GM19438 (cell line): Measurements from ENCODE around the gene AP2A1.
A peak's percentile ranks its signal among the peaks of the same experiment; 100 is the strongest.
"Not testable (repeated sequence)": the region's sequence is repeated elsewhere in the genome, so short reads cannot be mapped to it uniquely, and the experiment has no call there.

ENCODE experiments used
- ATAC-seq: cut with Tn5 transposase; IDR thresholded peaks from one replicate; pipeline ENCODE4 v1.9.1; 2021; ENCODE audit warnings: low read depth; ENCODE audit not compliant: unreplicated experiment

The AP2A1 gene

DNA sequence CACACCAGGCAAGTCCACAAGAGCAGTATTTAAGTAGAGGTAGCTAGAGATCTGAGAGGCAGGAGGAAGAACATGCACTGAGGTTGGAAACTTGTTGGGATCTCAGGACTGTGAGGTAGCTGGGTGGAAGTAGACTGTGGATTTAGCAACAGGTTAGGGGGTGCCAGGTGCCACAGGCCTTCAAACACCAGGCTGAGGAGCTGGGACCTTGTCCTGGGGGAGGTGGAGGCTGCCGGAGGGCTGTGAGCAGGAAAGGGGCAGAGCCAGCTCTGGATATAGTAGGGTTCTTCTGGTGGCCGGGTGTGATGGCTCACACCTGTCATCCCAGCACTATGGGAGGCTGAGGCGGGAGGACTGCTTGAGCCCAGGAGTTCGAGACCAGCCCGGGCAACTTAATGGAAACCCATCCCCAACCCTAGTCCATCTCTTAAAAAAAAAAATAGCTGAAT, 43.2 kb downstream of the AP2A1 start:
- ATAC-seq, result no peak

- ATAC-seq, result no peak
Measured at GRCh38 chr19:49811328-49811727, 44.5 kb downstream of the AP2A1 start.

GRCh38 chr19:49812452-49812996, 45.7 kb downstream of the AP2A1 start:
- ATAC-seq, result no peak

DNA sequence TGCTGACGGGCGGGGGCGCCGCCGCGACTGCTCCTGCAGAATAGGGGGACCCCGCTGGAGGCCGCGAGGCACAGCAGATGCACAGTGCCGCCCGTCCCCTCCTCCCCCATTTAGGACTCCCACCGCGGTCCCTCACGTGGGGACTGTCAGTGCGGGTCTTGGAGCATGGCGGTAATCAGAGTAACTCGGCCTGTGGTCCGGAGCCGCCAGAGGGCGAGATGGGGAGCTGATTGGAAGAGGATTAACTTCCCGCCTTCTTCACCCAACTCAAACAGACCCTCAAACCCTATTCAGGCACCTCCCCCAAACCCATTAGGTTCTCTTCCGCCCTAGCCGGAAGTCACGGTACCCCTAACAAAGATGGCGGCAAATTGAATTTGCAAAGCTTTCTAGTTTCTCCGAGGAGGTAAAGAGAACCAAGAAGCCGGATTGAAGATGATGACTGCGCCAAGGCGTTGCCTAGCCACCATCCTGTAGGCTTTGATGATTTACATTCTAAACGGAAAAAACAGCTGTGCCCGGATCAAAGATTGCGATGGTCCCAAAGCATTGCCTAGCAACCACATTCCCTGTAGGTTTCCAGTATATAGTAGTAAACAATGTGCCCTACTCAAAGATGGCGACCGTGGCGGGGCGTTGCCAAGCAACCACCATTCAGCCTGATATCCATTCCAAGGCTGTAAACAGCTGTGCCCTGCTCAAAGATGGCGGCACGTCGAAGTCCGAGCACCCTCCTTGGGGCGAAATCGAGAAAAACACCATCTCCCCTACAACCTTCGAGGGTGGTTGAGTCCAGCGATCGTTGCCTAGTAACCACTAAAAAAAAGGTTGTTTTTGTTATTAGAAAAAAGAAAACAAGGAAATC, 46.4 kb downstream of the AP2A1 start, which contains the start of gene FUZ:
TSS of gene FUZ (minus strand) at position 296 of the 865 bp plus-strand sequence. CDS start at position 110, 186 bp downstream.
- ATAC-seq, result no peak

- no peak for ATAC-seq
Measured at GRCh38 chr19:49814010-49814409, 47.2 kb downstream of the AP2A1 start.

GRCh38 chr19:49816590-49816989, 49.8 kb downstream of the AP2A1 start:
- no peak for ATAC-seq

GRCh38 chr19:49817964-49818648, 51.3 kb downstream of the AP2A1 start, which contains the start of gene MED25:
TSS of gene MED25 (plus strand) at chr19:49818289. CDS start at chr19:49818342, 53 bp downstream.
- peak; percentile 54 for ATAC-seq

GRCh38 chr19:49818649-49819370, 52.0 kb downstream of the AP2A1 start:
- ATAC-seq, result no peak

- ATAC-seq, result not testable (repeated sequence)
Measured at GRCh38 chr19:49819452-49820115, 52.8 kb downstream of the AP2A1 start.

GRCh38 chr19:49820125-49820524, 53.3 kb downstream of the AP2A1 start:
- no peak for ATAC-seq

GRCh38 chr19:49823472-49823871, 56.7 kb downstream of the AP2A1 start:
- ATAC-seq, result no peak

GRCh38 chr19:49824662-49825061, 57.9 kb downstream of the AP2A1 start:
- no peak for ATAC-seq

GRCh38 chr19:49827034-49827433, 60.2 kb downstream of the AP2A1 start:
- no peak for ATAC-seq

DNA sequence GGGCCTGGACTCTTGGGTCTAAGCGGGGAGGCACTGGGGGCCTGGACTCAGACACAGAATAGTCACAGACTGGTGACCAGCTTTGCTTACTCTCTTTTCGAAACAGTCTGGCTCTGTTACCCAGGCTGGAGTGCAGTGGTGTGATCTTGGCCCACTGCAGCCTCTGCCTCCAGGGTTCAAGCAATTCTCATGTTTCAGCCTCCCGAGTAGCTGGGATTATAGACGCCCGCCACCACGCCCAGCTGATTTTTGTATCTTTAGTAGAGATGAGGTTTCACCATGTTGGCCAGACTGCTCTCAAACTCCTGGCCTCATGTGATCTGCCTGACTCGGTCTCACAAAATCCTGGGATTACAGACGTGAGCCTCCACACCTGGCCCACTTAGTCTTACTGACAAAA, 62.4 kb downstream of the AP2A1 start:
- ATAC-seq, result no peak

DNA sequence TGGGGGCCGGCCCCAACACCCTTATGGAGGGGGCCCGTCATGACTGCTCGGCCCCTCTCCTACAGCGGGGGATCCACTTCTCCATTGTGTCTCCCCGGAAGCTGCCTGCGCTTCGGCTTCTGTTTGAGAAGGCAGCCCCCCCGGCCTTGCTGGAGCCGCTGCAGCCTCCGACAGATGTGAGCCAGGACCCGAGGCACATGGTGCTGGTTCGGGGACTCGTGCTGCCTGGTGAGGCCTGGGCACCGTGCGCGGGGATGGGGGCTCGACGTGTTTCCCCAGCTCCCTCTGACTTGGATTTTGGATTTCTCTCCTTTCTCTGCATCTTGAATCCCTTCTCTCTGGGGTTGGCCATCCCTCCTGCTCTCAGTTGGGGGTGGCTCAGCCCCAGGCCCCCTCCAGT, 62.9 kb downstream of the AP2A1 start:
- ATAC-seq, result no peak

DNA sequence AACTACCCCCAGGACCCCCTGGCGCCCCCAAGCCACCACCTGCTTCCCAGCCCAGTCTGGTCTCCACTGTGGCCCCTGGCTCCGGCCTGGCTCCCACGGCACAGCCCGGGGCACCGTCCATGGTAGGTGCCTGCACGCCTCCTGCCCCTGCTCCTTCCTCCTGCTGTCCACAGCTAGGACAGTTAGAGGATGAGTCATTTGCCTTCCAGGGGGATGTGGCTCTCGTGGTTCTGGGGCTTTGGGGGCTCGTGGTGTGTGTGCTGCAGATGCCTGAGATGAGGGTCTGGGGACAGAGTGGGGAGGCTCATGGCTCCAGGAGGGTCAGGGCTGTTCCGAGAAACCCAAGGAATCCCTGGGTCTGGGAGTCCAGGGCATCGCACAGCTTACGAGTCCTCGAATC, 64.0 kb downstream of the AP2A1 start:
- no peak for ATAC-seq

GRCh38 chr19:49831592-49831991, 64.8 kb downstream of the AP2A1 start:
- ATAC-seq, result no peak

DNA sequence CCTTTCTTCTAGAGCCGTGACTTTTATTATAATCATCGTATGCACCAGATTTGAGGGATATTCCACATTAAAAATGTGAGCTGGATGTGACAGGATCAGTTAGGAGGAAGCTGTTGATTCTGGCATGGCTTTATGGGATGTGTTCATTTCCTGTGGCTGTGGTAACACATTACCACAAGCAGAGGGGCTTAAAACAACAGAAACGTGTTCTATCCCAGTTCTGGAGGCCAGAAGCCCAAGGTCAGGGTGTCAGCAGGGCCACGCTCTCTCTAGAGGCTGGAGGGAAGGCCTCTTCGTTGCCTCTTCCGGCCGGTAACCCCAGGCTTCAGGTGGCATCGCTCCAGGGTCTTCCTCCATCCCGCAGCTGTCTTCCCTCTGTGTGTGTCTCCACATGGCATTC, 65.8 kb downstream of the AP2A1 start:
- ATAC-seq, result no peak

DNA sequence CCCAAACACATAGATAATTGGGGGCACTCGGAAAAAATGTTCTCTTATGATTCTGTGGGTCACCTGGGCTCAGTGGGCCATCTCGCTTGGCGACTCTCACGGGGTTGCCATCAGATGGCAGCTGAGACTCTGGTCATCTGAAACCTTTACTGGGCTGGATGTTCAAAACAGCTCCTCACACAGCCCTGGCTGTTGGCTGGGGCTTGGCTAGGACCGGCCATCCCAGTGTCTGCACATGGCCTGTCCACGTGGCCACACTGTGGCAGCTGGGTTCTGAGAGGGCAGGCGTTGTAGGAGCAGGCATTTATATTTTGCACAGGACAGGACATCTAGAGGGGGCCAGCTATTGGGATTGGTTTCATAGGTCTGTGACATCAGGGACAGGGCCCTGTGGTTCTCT, 66.8 kb downstream of the AP2A1 start:
- ATAC-seq, result no peak

GRCh38 chr19:49835562-49835961, 68.8 kb downstream of the AP2A1 start:
- ATAC-seq, result no peak
